ENCODE measurements around the gene UBE2V1. TPM values are rescaled to one million over a fixed set of nuclear protein-coding genes. Genes with fewer than 3 reads are reported as not detected.

UBE2V1 gene
- total and polyA plus RNA-seq, 12 donors = 61.9 to 113 (median 88.6) TPM

DNA sequence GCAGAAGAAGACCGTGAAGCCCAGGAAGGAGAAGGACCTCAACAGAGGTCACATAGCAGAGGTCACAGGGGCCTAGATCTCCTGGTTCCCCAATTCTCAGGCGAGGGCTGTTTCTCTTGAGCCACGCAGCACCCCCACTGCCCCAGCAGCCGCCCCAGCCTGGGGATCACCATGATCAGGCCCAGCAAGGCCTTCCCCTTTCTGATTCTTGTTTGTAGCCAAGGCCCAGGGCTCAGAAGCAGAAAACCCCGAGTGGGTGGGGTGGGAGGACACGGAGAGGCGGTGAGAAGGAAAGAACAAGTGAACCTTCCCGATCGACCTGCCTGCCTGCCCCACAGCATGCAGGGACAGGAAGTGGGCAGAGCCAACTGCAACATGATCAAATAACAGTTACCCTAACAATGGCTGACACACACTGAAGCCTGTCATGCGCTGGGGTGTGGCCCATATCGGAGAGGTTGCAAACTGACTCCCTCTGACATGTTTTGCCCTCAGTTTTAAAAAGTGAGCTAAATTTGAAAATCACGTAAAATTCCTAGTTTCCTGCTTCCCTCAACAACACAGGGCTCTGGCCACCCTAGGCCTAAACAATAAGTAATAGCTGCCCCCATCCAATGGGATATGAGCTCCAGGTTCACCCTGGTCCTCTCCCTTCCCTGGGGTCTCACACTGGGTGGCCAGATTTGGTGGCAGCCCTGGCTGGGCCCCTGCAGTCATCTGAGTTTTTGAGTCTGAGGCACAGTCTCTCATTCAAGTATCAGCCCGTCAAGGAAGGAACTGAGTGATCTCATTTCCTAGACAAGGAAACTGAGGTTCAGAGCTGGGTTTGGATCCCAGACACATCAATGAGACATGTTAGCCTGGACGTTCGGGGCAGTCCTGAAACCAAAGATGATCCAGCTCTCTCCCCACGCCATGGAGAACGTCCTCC lies 34.0 kb upstream of the UBE2V1 start:
- Histone ChIP-seq H3K4me3 (peak overlapping the region in 2 of 10 donors; percentile 1 to 8), H3K27me3 (no peaks in the 10 kb centered on the region), H3K4me1 (peaks cover 4 to 92% (median 63%) of the 10 kb centered on the region in 9 donors), H3K27ac (peak overlapping the region; percentile 57 to 89 (median 74)), H3K9me3 (no peaks in the 10 kb centered on the region), H3K36me3 (peaks cover 0 to 42% (median 12%) of the 10 kb centered on the region in 9 donors)
- WGBS, 2 donors = 59 to 64% methylated on average over 17 of the region's 17 CpGs
- no peak for DNase-seq
- peak in 7 of 8 donors; percentile 9 to 71 (median 54) for ATAC-seq
- TF ChIP-seq, protein P1, sequence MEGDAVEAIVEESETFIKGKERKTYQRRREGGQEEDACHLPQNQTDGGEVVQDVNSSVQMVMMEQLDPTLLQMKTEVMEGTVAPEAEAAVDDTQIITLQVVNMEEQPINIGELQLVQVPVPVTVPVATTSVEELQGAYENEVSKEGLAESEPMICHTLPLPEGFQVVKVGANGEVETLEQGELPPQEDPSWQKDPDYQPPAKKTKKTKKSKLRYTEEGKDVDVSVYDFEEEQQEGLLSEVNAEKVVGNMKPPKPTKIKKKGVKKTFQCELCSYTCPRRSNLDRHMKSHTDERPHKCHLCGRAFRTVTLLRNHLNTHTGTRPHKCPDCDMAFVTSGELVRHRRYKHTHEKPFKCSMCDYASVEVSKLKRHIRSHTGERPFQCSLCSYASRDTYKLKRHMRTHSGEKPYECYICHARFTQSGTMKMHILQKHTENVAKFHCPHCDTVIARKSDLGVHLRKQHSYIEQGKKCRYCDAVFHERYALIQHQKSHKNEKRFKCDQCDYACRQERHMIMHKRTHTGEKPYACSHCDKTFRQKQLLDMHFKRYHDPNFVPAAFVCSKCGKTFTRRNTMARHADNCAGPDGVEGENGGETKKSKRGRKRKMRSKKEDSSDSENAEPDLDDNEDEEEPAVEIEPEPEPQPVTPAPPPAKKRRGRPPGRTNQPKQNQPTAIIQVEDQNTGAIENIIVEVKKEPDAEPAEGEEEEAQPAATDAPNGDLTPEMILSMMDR (IDR thresholded peaks at IDR 0.05) = no peak
- intact Hi-C loops (cut with DNase I) = no loop called here

DNA sequence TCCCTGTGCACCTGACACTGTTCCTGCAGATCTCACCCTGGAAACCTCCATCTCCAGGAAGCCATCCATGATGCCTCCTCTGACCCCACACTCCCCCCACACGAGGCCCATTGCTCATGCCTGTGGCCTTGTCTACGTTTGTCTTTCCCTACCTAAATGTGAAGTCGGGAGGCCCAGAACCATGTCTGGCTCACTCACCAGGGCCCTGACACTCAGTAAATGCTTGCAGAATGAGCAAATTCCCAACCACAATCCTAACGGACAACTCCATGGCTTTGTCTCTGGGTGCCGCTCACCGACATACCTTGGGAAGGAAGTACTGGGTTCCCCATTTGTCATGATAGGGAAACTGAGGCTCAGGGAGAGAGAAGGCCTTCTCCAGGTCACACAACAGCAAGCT lies 33.3 kb upstream of the UBE2V1 start:
- Histone ChIP-seq H3K27me3 (no peaks in the 10 kb centered on the region), H3K27ac (peak overlapping the region in 8 of 10 donors; percentile 58 to 89 (median 76)), H3K9me3 (no peaks in the 10 kb centered on the region), H3K36me3 (peaks cover 0 to 50% (median 12%) of the 10 kb centered on the region in 9 donors), H3K4me1 (peaks cover 2 to 92% (median 63%) of the 10 kb centered on the region in 9 donors), H3K4me3 (no peak overlapping the region)
- ATAC-seq = no peak
- intact Hi-C loops (cut with DNase I) = no loop called here
- no peak for DNase-seq
- WGBS, 2 donors = 86 to 87% methylated on average over 6 of the region's 6 CpGs
- TF ChIP-seq, protein P1 (IDR thresholded peaks at IDR 0.05) = no peak

DNA sequence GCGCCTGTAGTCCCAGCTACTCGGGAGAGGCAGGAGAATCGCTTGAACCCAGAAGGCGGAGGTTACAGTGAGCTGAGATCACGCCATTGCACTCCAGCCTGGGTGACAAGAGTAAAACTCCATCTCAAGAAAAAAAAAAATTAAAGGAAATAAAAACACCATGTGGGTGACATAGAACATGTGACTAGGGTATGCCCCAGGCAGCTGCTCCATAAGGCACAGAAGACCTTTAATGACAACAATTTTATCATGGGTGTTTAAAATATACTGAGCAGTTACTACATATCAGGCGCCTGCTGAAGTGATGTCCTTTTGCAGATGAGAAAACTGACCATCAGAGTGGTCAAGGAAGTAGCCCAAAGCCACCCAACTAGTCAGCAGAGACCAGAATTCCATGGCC lies 32.6 kb upstream of the UBE2V1 start:
- no peak for ATAC-seq
- Histone ChIP-seq H3K36me3 (peaks cover 0 to 53% (median 12%) of the 10 kb centered on the region in 9 donors), H3K4me1 (peaks cover 0 to 91% (median 64%) of the 10 kb centered on the region in 9 donors), H3K4me3 (no peak overlapping the region), H3K27ac (peak overlapping the region in 1 of 10 donors; percentile 89), H3K9me3 (no peaks in the 10 kb centered on the region), H3K27me3 (no peaks in the 10 kb centered on the region)
- DNase-seq = no peak
- WGBS, 2 donors = 95 to 96% methylated on average over 6 of the region's 6 CpGs
- intact Hi-C loops (cut with DNase I) = no loop called here
- TF ChIP-seq, protein P1 (IDR thresholded peaks at IDR 0.05) = no peak

DNA sequence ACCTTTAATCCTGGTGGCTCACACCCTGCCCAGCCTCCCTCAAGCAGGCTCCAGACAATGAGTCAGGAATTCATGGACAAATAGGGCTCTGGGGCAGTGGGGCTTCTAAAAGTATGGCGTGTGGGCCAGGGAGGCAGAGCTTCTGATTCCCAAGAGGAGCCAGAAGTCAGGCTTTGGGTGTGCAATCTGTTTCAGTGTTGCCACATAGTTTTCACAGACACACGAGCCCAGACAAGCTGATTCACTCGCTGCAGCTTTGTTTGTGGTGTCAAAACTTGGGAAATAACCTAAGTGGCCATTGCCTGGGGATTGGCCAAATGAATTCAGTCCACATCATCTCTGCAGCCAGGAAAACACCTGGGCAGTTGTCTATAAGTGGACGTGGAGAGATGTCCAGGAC lies 31.4 kb upstream of the UBE2V1 start:
- H3K9me3 ChIP-seq = no peaks in the 10 kb centered on the region
- DNase-seq (no peak), ATAC-seq (peak in 1 of 8 donors; percentile 77)
- peaks cover 0 to 57% (median 12%) of the 10 kb centered on the region in 9 donors for H3K36me3 ChIP-seq
- TF ChIP-seq, protein P1 (IDR thresholded peaks at IDR 0.05) = no peak
- H3K27me3 ChIP-seq = no peaks in the 10 kb centered on the region
- WGBS, 2 donors = 71 to 74% methylated on average over 4 of the region's 4 CpGs
- peak overlapping the region in 1 of 10 donors; percentile 53 for H3K27ac ChIP-seq
- no peak overlapping the region for H3K4me3 ChIP-seq
- intact Hi-C loops (cut with DNase I) = no loop called here
- peaks cover 0 to 91% (median 62%) of the 10 kb centered on the region in 9 donors for H3K4me1 ChIP-seq

Data from heart right ventricle (tissue), 16 donors.